HG02840 (cell line): ENCODE results near the gene AOPEP.

Experiments used
- ATAC-seq: cut with Tn5 transposase; IDR thresholded peaks from one replicate; pipeline ENCODE4 v1.9.1; 2021; ENCODE audit warnings: mild to moderate bottlenecking, moderate library complexity, moderate number of reproducible peaks; ENCODE audit not compliant: unreplicated experiment, low FRiP score

Gene AOPEP

GRCh38 chr9:95038666-95039065, 312.2 kb downstream of the AOPEP start:
- no peak for ATAC-seq

GRCh38 chr9:95040106-95040505, 313.6 kb downstream of the AOPEP start:
- ATAC-seq = no peak

- ATAC-seq = no peak
Measured at GRCh38 chr9:95043826-95044225, 317.3 kb downstream of the AOPEP start.

- no peak for ATAC-seq
Measured at GRCh38 chr9:95044731-95045508, 318.4 kb downstream of the AOPEP start.

GRCh38 chr9:95045751-95046150, 319.3 kb downstream of the AOPEP start:
- ATAC-seq = no peak

- no peak for ATAC-seq
Measured at GRCh38 chr9:95047452-95048224, 321.1 kb downstream of the AOPEP start.

GRCh38 chr9:95048225-95049087, 322.0 kb downstream of the AOPEP start:
- peak; percentile 58 for ATAC-seq

GRCh38 chr9:95049761-95050160, 323.3 kb downstream of the AOPEP start:
- ATAC-seq = no peak

- no peak for ATAC-seq
Measured at GRCh38 chr9:95053611-95054570, 327.4 kb downstream of the AOPEP start.

- no peak for ATAC-seq
Measured at GRCh38 chr9:95055334-95055850, 328.9 kb downstream of the AOPEP start.

GRCh38 chr9:95055851-95056551, 329.5 kb downstream of the AOPEP start:
- ATAC-seq = no peak

- no peak for ATAC-seq
Measured at GRCh38 chr9:95057101-95057500, 330.6 kb downstream of the AOPEP start.

- no peak for ATAC-seq
Measured at GRCh38 chr9:95058121-95058785, 331.8 kb downstream of the AOPEP start.

GRCh38 chr9:95058795-95059386, 332.4 kb downstream of the AOPEP start:
- no peak for ATAC-seq

GRCh38 chr9:95060234-95060633, 333.7 kb downstream of the AOPEP start:
- no peak for ATAC-seq

GRCh38 chr9:95060916-95061315, 334.4 kb downstream of the AOPEP start:
- ATAC-seq = no peak

- no peak for ATAC-seq
Measured at GRCh38 chr9:95061916-95062595, 335.6 kb downstream of the AOPEP start.
